C4-2B (cell line): ENCODE data around the gene SCG5.
A peak's percentile ranks its signal among the peaks of the same experiment; 100 is the strongest.

Experiments used
- H3K27ac ChIP-seq: fragments of 450-650 bp; 2 replicates; pipeline ENCODE4 v1.5.1; 2017
- ZFX ChIP-seq: fragments of 450-650 bp; IDR thresholded peaks from 2 replicates; pipeline ENCODE4 v1.6.1; 2017
- TF ChIP-seq, protein P1 (sequence below): fragments of 450-650 bp; conservative IDR thresholded peaks from 2 replicates; pipeline ENCODE4 v1.5.1; 2017; ENCODE audit warnings: mild to moderate bottlenecking

The SCG5 gene

GRCh38 chr15:32656496-32656895, 15.0 kb downstream of the SCG5 start:
- TF ChIP-seq ZFX = no peak
- TF ChIP-seq, protein P1, sequence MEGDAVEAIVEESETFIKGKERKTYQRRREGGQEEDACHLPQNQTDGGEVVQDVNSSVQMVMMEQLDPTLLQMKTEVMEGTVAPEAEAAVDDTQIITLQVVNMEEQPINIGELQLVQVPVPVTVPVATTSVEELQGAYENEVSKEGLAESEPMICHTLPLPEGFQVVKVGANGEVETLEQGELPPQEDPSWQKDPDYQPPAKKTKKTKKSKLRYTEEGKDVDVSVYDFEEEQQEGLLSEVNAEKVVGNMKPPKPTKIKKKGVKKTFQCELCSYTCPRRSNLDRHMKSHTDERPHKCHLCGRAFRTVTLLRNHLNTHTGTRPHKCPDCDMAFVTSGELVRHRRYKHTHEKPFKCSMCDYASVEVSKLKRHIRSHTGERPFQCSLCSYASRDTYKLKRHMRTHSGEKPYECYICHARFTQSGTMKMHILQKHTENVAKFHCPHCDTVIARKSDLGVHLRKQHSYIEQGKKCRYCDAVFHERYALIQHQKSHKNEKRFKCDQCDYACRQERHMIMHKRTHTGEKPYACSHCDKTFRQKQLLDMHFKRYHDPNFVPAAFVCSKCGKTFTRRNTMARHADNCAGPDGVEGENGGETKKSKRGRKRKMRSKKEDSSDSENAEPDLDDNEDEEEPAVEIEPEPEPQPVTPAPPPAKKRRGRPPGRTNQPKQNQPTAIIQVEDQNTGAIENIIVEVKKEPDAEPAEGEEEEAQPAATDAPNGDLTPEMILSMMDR = no peak
- peak overlapping the region; percentile 64 for H3K27ac ChIP-seq

DNA sequence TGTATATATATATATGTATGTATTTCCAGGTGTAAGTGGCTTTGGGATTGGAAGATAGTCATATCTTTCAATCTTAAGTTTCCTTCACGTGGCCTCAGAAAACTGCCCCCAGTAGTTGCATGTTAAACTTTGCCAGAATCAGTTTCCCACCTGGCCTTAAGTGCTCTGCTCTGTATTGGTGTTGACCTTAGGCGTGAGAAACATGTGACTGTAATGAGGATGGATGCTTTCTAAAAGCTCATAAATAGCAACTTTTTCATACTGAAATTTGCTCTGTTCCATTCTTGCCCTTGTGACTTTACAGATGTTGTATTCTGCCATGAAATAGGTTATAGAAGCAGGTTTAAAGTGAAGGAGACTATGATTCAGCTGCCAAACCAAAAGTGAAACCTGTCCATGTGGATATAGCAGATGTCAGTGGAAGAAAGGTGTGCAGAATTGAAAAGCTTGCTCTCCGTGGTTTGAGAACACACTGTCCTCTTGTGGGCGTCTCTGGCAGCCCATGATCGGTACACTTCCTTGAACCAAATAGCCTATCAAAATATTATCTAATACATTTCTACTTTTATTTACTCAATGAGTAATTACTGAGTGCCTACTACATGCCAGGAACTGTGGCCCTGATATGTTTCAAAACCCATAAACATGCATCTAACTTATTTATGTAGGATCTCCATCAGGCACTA, 15.8 kb downstream of the SCG5 start:
- TF ChIP-seq, protein P1 = peak; percentile 78
- no peak for TF ChIP-seq ZFX
- H3K27ac ChIP-seq = peak overlapping the region; percentile 64; the same call in 1 of the 2 replicates

GRCh38 chr15:32657941-32658340, 16.4 kb downstream of the SCG5 start:
- peak overlapping the region; percentile 64 for H3K27ac ChIP-seq
- TF ChIP-seq, protein P1 = no peak
- TF ChIP-seq ZFX = no peak

DNA sequence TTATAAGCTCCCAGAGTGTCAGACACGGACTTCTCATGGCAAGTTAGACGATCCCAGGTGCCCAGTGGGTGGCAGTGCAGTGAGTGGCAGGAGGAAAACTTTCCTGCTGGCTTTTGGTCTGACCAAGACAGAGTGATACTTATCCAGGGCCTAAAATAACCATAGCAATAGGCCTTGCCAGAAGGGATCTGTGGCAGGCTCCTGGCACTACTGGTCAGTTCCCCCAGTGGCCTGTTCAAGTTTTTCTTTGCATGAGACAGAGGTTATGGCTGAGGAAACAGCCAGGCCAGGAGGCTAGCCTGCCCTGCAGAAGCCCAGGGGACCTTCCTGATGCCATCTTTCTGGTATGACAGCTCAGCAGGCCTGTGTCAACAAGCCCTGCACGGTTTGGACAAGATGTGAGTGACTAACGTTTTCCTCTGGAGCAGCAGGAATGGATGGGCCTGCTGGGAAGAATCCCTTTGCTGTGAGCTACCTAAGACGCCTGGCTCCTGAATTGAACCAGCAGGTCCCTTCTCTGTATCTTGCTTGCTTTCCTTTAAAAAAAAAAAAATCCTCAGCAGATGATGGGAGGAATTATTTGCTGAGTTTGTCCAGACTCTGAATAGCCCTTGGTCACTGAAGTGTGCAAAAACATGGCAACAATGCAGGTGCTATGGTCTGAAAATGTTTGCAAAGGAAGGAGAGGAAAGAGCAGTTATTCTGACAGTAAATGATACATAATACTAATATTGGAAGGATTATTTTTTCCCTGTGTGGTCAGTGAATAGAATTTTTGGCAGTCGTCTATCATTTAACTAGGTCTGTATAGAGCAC, 18.0 kb downstream of the SCG5 start:
- TF ChIP-seq, protein P1 = peak; percentile 52
- TF ChIP-seq ZFX = peak; percentile 20; the same call in 1 of the 2 replicates
- H3K27ac ChIP-seq = peak overlapping the region; percentile 64

DNA sequence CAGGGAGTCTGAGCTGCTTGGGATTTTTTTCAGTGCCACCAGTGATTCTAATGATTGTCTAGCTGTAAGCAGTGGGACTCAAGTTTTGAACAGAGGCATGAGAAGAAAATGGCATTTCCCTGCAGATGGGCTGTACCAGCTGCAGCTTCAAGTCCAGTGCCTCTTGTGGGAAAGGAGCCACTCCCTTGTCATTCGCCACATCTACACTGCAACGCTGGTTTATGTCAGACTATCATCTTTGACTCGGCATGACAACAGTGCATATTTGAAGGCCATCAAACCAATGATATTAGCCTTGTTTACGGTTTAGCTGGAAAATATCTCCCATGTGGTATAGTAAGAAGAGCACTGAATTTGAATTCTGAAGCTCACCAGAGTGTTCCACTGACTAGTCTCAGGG, 22.2 kb downstream of the SCG5 start:
- no peak for TF ChIP-seq ZFX
- TF ChIP-seq, protein P1 = no peak

GRCh38 chr15:32664796-32665195, 23.3 kb downstream of the SCG5 start:
- H3K27ac ChIP-seq = no peak overlapping the region
- TF ChIP-seq, protein P1 = no peak
- no peak for TF ChIP-seq ZFX

More for the DNA sequence above, 22.2 kb downstream of the SCG5 start:
- H3K27ac ChIP-seq = no peak overlapping the region

GRCh38 chr15:32667321-32667720, 25.8 kb downstream of the SCG5 start:
- no peak overlapping the region for H3K27ac ChIP-seq
- TF ChIP-seq, protein P1 = no peak
- no peak for TF ChIP-seq ZFX
